Kidney (tissue), 14 donors: ENCODE results near the gene ZFAND3. TPM values are rescaled to one million over a fixed set of nuclear protein-coding genes. Genes with fewer than 3 reads are reported as not detected.

ENCODE experiments used
- DNase-seq, 5 donors: peaks; one replicate each; pipeline ENCODE4 v3.0.0-alpha.2; 2013 to 2020
- FAIRE-seq: peaks from 2 replicates; lab custom pipeline; 2012; peaks lifted over from hg19 to GRCh38; lab: Jason Lieb, UNC
- H3K27ac ChIP-seq, 2 donors: one replicate each; pipeline ENCODE4 v1.7.0; 2013; ENCODE audit warnings: low read depth in 2 of 2, low read length in 2 of 2, inconsistent platforms in 1 of 2
- H3K27me3 ChIP-seq: one replicate; pipeline ENCODE4 v1.7.1; 2013; ENCODE audit warnings: low read length, inconsistent platforms; ENCODE audit not compliant: control insufficient read depth, insufficient read depth
- H3K36me3 ChIP-seq, 3 donors: one replicate each; pipeline versions ENCODE4 v1.7.0 to v1.7.1; 2013; ENCODE audit warnings: low read length in 3 of 3, control low read depth in 1 of 3, inconsistent platforms in 1 of 3; ENCODE audit not compliant: insufficient read depth in 3 of 3, control insufficient read depth in 2 of 3
- H3K4me1 ChIP-seq, 3 donors: one replicate each; pipeline versions ENCODE4 v1.7.0 to v1.7.1; 2013; ENCODE audit warnings: low read length in 3 of 3, inconsistent platforms in 1 of 3, low read depth in 1 of 3; ENCODE audit not compliant: control insufficient read depth in 2 of 3, insufficient read depth in 2 of 3
- H3K4me3 ChIP-seq, 3 donors: one replicate each; pipeline versions ENCODE4 v1.7.0 to v1.8.1; 2013; ENCODE audit warnings: low read length in 3 of 3, control low read depth in 1 of 3, inconsistent platforms in 1 of 3
- H3K9ac ChIP-seq, 3 donors: one replicate each; pipeline versions ENCODE4 v1.7.0 to v1.7.1; 2013; ENCODE audit warnings: low read length in 3 of 3, control low read depth in 1 of 3, inconsistent platforms in 1 of 3
- H3K9me3 ChIP-seq, 3 donors: one replicate each; pipeline versions ENCODE4 v1.7.0 to v1.7.1; 2013; ENCODE audit warnings: low read length in 3 of 3, control low read depth in 1 of 3, inconsistent platforms in 1 of 3; ENCODE audit not compliant: control insufficient read depth in 2 of 3, insufficient read depth in 1 of 3
- intact Hi-C: fragments of 100-400 bp; cut with DNase I; formaldehyde crosslinking; loops from one replicate; pipeline ENCODE4 v1.11.1; 2022
- polyA plus RNA-seq: library from polyadenylated mRNA; stranded (reverse); fragments of 350-450 nt; fragmentation: Illumina TruSeq; extraction: RNeasy Lipid Tissue Mini Kit (QIAGEN cat#74804); gene quantifications from one replicate; pipeline ENCODE4 v1.2.3, GENCODE V29; 2014; ENCODE audit warnings: low read depth, low replicate concordance; ENCODE audit not compliant: insufficient read depth
- total RNA-seq: library from RNA; stranded (reverse); fragmentation: NEBNext Ultra II Directional; extraction: Animal tissue kit (Norgen Biotek cat#: 25700); gene quantifications from one replicate; pipeline ENCODE4 v1.2.1, GENCODE V29; 2021
- TF ChIP-seq, protein P1 (sequence below): IDR thresholded peaks from 3 replicates; pipeline ENCODE4 v1.5.1; 2012; ENCODE audit warnings: mild to moderate bottlenecking, moderate library complexity, borderline replicate concordance; ENCODE audit not compliant: insufficient read depth; ENCODE audit errors: extremely low read depth
- donor health status: control.
- donor health status: control.
- donor health status: control.
- donor health status: control.
- donor health status: control.
- donor health status: DM: yes; HTN: yes; CAD: no.
- donor health status: Normal renal cell carcinoma (clear cell type).

The ZFAND3 gene
- total and polyA plus RNA-seq, 2 donors from 2014 or later = 44.6 to 104 TPM

GRCh38 chr6:38182426-38182825 lies 362.9 kb downstream of the ZFAND3 start:
- Histone ChIP-seq H3K9me3 (no peaks in the 10 kb centered on the region), H3K36me3 (no peaks in the 10 kb centered on the region), H3K4me1 (no peaks in the 10 kb centered on the region), H3K27ac (no peak overlapping the region), H3K27me3 (no peaks in the 10 kb centered on the region), H3K9ac (no peak overlapping the region), H3K4me3 (no peak overlapping the region)
- no peak for FAIRE-seq
- intact Hi-C loops = no loop called here
- peak in 1 of 5 donors; percentile 52 for DNase-seq
- TF ChIP-seq, protein P1, sequence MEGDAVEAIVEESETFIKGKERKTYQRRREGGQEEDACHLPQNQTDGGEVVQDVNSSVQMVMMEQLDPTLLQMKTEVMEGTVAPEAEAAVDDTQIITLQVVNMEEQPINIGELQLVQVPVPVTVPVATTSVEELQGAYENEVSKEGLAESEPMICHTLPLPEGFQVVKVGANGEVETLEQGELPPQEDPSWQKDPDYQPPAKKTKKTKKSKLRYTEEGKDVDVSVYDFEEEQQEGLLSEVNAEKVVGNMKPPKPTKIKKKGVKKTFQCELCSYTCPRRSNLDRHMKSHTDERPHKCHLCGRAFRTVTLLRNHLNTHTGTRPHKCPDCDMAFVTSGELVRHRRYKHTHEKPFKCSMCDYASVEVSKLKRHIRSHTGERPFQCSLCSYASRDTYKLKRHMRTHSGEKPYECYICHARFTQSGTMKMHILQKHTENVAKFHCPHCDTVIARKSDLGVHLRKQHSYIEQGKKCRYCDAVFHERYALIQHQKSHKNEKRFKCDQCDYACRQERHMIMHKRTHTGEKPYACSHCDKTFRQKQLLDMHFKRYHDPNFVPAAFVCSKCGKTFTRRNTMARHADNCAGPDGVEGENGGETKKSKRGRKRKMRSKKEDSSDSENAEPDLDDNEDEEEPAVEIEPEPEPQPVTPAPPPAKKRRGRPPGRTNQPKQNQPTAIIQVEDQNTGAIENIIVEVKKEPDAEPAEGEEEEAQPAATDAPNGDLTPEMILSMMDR = no peak

- TF ChIP-seq, protein P1 = no peak
- no peaks in the 10 kb centered on the region for H3K4me1 ChIP-seq
- H3K27ac ChIP-seq = no peak overlapping the region
- no peak overlapping the region for H3K9ac ChIP-seq
- no peak for FAIRE-seq
- no peaks in the 10 kb centered on the region for H3K9me3 ChIP-seq
- H3K36me3 ChIP-seq = no peaks in the 10 kb centered on the region
- no peak overlapping the region for H3K4me3 ChIP-seq
- DNase-seq = peak in 1 of 5 donors; percentile 29
- intact Hi-C loops = no loop called here
- no peaks in the 10 kb centered on the region for H3K27me3 ChIP-seq
Observed at GRCh38 chr6:38183856-38184584, 364.5 kb downstream of the ZFAND3 start.

GRCh38 chr6:38184585-38185080 lies 365.1 kb downstream of the ZFAND3 start:
- Histone ChIP-seq H3K9ac (no peak overlapping the region), H3K4me1 (no peaks in the 10 kb centered on the region), H3K27me3 (no peaks in the 10 kb centered on the region), H3K36me3 (no peaks in the 10 kb centered on the region), H3K4me3 (no peak overlapping the region), H3K27ac (no peak overlapping the region), H3K9me3 (no peaks in the 10 kb centered on the region)
- intact Hi-C loops = no loop called here
- DNase-seq (peak in 3 of 5 donors; percentile 45 to 46 (median 46)), FAIRE-seq (no peak)
- TF ChIP-seq, protein P1 = no peak
